Pancreas (tissue), 10 donors: ENCODE data around the gene IRX5. TPM values are rescaled to one million over a fixed set of nuclear protein-coding genes. Genes with fewer than 3 reads are reported as not detected.

Experiments used
- ATAC-seq, 4 donors: fragments of 200-7000 bp; cut with Tn5 transposase; one replicate each; pipeline versions ENCODE4 v1.8.0 to v1.9.1; 2020; ENCODE audit warnings: mild to moderate bottlenecking in 4 of 4, moderate library complexity in 4 of 4
- DNase-seq, 6 donors: peaks; one replicate each; pipeline ENCODE4 v3.0.0-alpha.2; 2020
- FAIRE-seq: peaks from 2 replicates; lab custom pipeline; 2012; peaks lifted over from hg19 to GRCh38; lab: Jason Lieb, UNC
- H3K27ac ChIP-seq, 4 donors: fragments of 200-600 bp; sonication (generic); 1 replicate in 3 of 4; 2 replicates in 1 of 4; pipeline versions ENCODE4 v1.5.0 to v1.8.0; 2020
- H3K27me3 ChIP-seq, 4 donors: fragments of 200-600 bp; one replicate each; pipeline ENCODE4 v1.8.0; 2021
- H3K36me3 ChIP-seq, 3 donors: fragments of 200-600 bp; sonication (generic) in 1 of 3; one replicate each; pipeline versions ENCODE4 v1.5.0 to v1.8.0; 2020 to 2021
- H3K4me1 ChIP-seq, 3 donors: fragments of 200-600 bp; one replicate each; pipeline ENCODE4 v1.8.0; 2021
- H3K4me3 ChIP-seq, 4 donors: fragments of 200-600 bp; sonication (generic) in 2 of 4; one replicate each; pipeline versions ENCODE4 v1.5.0 to v1.8.0; 2020 to 2021
- H3K9me3 ChIP-seq, 4 donors: fragments of 200-600 bp; one replicate each; pipeline ENCODE4 v1.8.0; 2021
- WGBS, 2 donors: extraction: QIAGEN DNeasy Blood & Tissue Kit; methylation state at CpG; one replicate each; pipeline ENCODE4 v1.1.7; 2013; 5-methylcytosine and 5-hydroxymethylcytosine counted together
- intact Hi-C, 3 donors: fragments of 100-400 bp; cut with DNase I; formaldehyde crosslinking; loops; one replicate each; pipeline versions ENCODE4 v1.11.1 to v1.14.2; 2022
- polyA plus RNA-seq, 2 donors: library from polyadenylated mRNA; stranded (reverse); fragments of 200-250 nt; gene quantifications; one replicate each; pipeline ENCODE4 v1.2.3, GENCODE V29; 2013
- total RNA-seq, 6 donors: library from RNA; stranded (reverse); fragmentation: NEBNext Ultra II Directional in 4 of 6; extraction: Animal tissue kit (Norgen Biotek cat#: 25700) in 4 of 6; gene quantifications; one replicate each; pipeline versions ENCODE4 v1.2.1 to v1.2.4, GENCODE V29; 2021 to 2023
- TF ChIP-seq, protein P1 (sequence below), 4 donors: fragments of 200-600 bp; sonication (generic) in 3 of 4; IDR thresholded peaks; one replicate each; pipeline versions ENCODE4 v1.5.0 to v1.8.0; 2021; ENCODE audit warnings: antibody characterized with exemption in 4 of 4
- donor health status: healthy with polysubstance abuse.
- donor health status: DM: no; HTN: no; CAD: no; lungs with moderate emphysema.
- donor health status: DM: no; HTN: no; CAD: no.
- donor health status: control.
- donor health status: control.
- donor health status: Bipolar disorder and iron deficiency.
- donor health status: DM: yes; HTN: yes; CAD: no.
- donor health status: DM: no; HTN: no; CAD: no.
- donor health status: DM: no; HTN: no; CAD: no.
- donor health status: DM: yes; HTN: yes; CAD: no.

Gene IRX5
- total and polyA plus RNA-seq, 8 donors, result 0.12 to 0.85 (median 0.20) TPM; not detected in 2

DNA sequence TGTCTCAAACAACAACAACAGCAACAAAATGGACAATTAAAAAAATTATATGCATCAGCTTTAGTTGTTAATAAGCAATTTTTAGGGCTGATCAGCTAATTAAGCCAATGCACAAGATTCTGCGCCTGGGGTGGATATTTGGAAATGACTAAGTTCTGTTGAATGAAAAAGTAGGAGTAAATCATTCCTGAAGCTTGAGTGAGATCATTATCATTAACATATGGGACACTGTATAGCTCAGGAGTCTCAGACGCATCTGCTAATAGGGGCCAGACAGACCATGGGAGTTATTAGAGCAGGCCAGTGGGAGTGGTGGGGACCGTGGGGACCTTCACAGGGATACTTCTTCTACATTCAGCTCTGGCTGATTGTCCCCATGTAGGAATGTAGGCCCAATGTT is 22.8 kb downstream of the IRX5 start:
- no peak for DNase-seq
- no peaks in the 10 kb centered on the region for H3K4me1 ChIP-seq
- no peaks in the 10 kb centered on the region for H3K36me3 ChIP-seq
- no peak overlapping the region for H3K27ac ChIP-seq
- 89 to 96% methylated on average over 3 of the region's 3 CpGs for WGBS, 2 donors
- no peaks in the 10 kb centered on the region for H3K27me3 ChIP-seq
- no peak for FAIRE-seq
- H3K9me3 ChIP-seq, result no peaks in the 10 kb centered on the region
- TF ChIP-seq, protein P1, sequence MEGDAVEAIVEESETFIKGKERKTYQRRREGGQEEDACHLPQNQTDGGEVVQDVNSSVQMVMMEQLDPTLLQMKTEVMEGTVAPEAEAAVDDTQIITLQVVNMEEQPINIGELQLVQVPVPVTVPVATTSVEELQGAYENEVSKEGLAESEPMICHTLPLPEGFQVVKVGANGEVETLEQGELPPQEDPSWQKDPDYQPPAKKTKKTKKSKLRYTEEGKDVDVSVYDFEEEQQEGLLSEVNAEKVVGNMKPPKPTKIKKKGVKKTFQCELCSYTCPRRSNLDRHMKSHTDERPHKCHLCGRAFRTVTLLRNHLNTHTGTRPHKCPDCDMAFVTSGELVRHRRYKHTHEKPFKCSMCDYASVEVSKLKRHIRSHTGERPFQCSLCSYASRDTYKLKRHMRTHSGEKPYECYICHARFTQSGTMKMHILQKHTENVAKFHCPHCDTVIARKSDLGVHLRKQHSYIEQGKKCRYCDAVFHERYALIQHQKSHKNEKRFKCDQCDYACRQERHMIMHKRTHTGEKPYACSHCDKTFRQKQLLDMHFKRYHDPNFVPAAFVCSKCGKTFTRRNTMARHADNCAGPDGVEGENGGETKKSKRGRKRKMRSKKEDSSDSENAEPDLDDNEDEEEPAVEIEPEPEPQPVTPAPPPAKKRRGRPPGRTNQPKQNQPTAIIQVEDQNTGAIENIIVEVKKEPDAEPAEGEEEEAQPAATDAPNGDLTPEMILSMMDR (IDR thresholded peaks at IDR 0.05), result no peak
- ATAC-seq, result no peak
- H3K4me3 ChIP-seq, result no peak overlapping the region
- intact Hi-C loops, result no loop called here

DNA sequence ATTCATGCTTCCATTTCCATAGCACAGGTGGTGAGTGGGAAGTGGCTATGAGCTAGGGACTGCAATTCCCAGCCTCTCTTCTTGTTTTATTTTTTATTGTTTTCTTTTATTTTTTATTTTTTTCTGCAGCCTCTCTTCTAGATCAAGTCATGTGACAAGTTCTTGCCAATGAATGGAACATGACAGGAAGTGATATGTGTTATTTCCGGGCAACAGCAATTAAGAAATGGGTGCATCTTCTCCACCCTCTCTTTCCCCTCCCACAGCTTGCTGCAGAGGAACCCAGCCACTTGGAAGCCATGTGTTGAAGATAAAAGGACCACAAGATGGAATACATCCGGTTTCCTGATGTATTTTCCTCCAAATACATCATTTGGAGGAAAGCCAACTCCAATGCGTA is 23.6 kb downstream of the IRX5 start:
- Histone ChIP-seq H3K27me3 (no peaks in the 10 kb centered on the region), H3K4me1 (no peaks in the 10 kb centered on the region), H3K27ac (no peak overlapping the region), H3K9me3 (no peaks in the 10 kb centered on the region), H3K36me3 (no peaks in the 10 kb centered on the region), H3K4me3 (no peak overlapping the region)
- ATAC-seq (no peak), DNase-seq (no peak), FAIRE-seq (no peak)
- 75 to 78% methylated on average over 3 of the region's 3 CpGs for WGBS, 2 donors
- intact Hi-C loops, result no loop called here
- TF ChIP-seq, protein P1 (IDR thresholded peaks at IDR 0.05), result no peak

DNA sequence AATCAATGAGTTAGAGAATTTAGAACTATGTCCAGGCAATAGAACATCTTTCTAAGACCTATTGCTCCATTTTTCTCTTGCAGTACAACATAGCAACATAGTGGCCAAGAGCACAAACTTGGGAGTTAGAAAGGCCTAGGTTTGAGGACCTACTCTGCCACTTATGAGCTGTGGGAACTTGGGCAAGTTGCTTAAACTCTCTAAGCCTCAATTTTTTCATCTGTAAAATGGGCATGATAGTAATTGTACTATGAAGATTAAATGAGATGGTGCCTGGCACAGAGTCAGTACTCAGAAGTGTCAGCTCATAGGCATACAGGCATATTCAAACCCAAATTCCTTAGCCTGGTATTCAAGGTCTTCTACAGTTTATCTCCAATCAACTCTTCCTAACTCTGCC is 25.1 kb downstream of the IRX5 start:
- no peak for DNase-seq
- H3K27ac ChIP-seq, result no peak overlapping the region
- no peaks in the 10 kb centered on the region for H3K4me1 ChIP-seq
- FAIRE-seq, result no peak
- H3K27me3 ChIP-seq, result no peaks in the 10 kb centered on the region
- ATAC-seq, result no peak
- H3K9me3 ChIP-seq, result no peaks in the 10 kb centered on the region
- intact Hi-C loops, result no loop called here
- TF ChIP-seq, protein P1 (IDR thresholded peaks at IDR 0.05), result no peak
- no peak overlapping the region for H3K4me3 ChIP-seq
- no peaks in the 10 kb centered on the region for H3K36me3 ChIP-seq

DNA sequence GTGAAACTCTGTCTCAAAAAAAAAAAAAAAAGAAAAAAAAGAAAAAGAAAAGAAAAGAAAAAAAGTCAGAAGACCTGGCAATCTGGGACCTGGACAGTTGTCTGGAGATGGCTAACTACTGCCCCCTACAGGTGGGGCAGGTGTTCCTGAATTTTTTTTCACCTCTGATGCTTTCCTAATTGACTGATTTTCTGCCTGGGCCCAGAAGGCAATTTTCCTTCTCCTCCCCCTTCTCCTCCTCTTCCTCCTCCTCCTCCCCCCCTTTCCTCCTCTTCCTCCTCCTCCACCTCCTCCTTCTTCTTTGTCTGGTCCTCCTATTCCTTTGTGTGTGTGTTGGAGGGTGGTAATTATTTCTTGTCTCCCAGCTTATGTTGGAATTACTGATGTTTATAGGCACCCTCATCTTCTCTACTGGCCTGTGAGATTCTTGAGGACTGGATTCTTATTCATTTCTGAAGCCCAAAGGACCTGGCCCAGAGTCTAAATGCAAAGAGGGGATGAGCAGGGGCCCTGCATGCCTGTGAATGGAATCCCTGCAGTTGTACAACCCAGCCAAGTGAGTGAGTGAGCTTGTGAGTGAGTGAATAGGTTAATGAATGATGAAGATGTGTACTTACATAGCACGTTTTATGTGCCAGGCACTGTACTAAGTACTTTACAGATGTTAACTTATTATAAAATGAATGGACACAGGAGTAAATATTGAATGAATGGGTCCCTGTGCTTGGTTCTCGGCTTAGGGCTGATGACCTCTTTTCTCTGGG is 26.9 kb downstream of the IRX5 start:
- FAIRE-seq (no peak), ATAC-seq (peak in 2 of 4 donors; percentile 47 to 60), DNase-seq (peak in 2 of 6 donors; percentile 11 to 41)
- H3K27ac ChIP-seq, result no peak overlapping the region
- no peaks in the 10 kb centered on the region for H3K9me3 ChIP-seq
- H3K4me1 ChIP-seq, result no peaks in the 10 kb centered on the region
- H3K4me3 ChIP-seq, result no peak overlapping the region
- 38 to 47% methylated on average over 2 of the region's 2 CpGs for WGBS, 2 donors
- H3K36me3 ChIP-seq, result no peaks in the 10 kb centered on the region
- H3K27me3 ChIP-seq, result no peaks in the 10 kb centered on the region
- TF ChIP-seq, protein P1 (IDR thresholded peaks at IDR 0.05), result peak; percentile 17 to 38 (median 30)
- intact Hi-C loops, result no loop called here

DNA sequence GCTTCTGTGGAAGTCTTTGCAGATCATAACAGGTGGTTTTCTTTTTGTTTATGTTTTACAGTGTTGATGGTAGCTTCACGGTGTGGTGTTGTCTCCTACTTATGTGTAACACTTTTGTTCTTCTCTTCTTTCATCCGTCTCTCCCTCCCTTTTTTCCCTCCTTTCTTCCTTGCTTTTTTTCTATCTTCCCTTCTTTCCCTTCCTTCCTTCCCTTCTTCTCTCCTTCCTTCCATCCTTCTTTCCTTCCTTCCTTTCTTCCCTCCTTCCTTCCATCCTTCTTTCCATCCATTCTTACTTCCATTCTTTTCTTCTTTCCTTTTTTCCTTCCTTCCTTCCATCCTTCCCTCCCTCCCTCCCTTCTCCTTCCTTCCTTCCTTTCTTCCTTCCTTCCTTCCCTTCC is 31.4 kb downstream of the IRX5 start:
- H3K9me3 ChIP-seq, result no peaks in the 10 kb centered on the region
- ATAC-seq (no peak), DNase-seq (no peak), FAIRE-seq (no peak)
- H3K4me3 ChIP-seq, result no peak overlapping the region
- intact Hi-C loops, result no loop called here
- TF ChIP-seq, protein P1 (IDR thresholded peaks at IDR 0.05), result no peak
- 68 to 74% methylated on average over 2 of the region's 2 CpGs for WGBS, 2 donors
- H3K36me3 ChIP-seq, result no peaks in the 10 kb centered on the region
- H3K27me3 ChIP-seq, result no peaks in the 10 kb centered on the region
- H3K4me1 ChIP-seq, result no peaks in the 10 kb centered on the region
- no peak overlapping the region for H3K27ac ChIP-seq
